K562 (cell line): ENCODE measurements around the gene PRPSAP1. TPM values are rescaled to one million over a fixed set of nuclear protein-coding genes. Genes with fewer than 3 reads are reported as not detected.

Source experiments
- ATAC-seq: fragments of 200-7000 bp; cut with Tn5 transposase; 3 replicates; pipeline ENCODE4 v1.9.1; 2020; ENCODE audit warnings: moderate library complexity
- BruUV-seq: library from RNA; stranded (reverse); fragments of 400-500 nt; replicated peaks from 2 replicates; lab custom pipeline; 2021; lab: Mats Ljungman, UMichigan
- CTCF ChIA-PET: fragments of 300-600 bp; formaldehyde crosslinking; extraction: SDS; loops from one replicate; lab custom pipeline; 2021; ENCODE audit warnings: low intra/inter-chr PET ratio; lab: Yijun Ruan, JAX
- POLR2A ChIA-PET: fragments of 300-600, 350-650 bp; sonication (Branson Sonifier 250); formaldehyde crosslinking; extraction: SDS; loops from one replicate; lab custom pipeline; 2021; ENCODE audit warnings: antibody characterized with exemption, inconsistent platforms; lab: Yijun Ruan, JAX
- DNase-seq, 4 experiments: peaks; one replicate each; pipeline versions ENCODE4 v3.0.0 to v3.0.0-alpha.2; 2011 to 2018; ENCODE audit warnings: low spot score in 3 of 4, mixed read lengths in 3 of 4; ENCODE audit errors: extremely low read depth in 1 of 4
- FAIRE-seq: peaks from 2 replicates; lab custom pipeline; 2011; peaks lifted over from hg19 to GRCh38; lab: Jason Lieb, UNC
- H2AFZ ChIP-seq: 2 replicates; pipeline ENCODE4 v1.6.0; 2011; ENCODE audit warnings: low read depth, low read length, control low read depth, inconsistent platforms
- H3K27ac ChIP-seq: fragments of 200-600 bp; 3 replicates; pipeline ENCODE4 v1.8.0; 2011; ENCODE audit warnings: low read depth, mild to moderate bottlenecking, control low read depth, inconsistent platforms, low read length, moderate library complexity, mixed read lengths; ENCODE audit errors: extremely low read depth
- H3K27me3 ChIP-seq, 2 experiments: fragments of 300-600 bp in 1 of 2; 2 replicates in 1 of 2; 3 replicates in 1 of 2; pipeline versions ENCODE4 v1.6.0 to v1.8.0; 2011; ENCODE audit warnings: inconsistent platforms in 2 of 2, low read length in 2 of 2, mild to moderate bottlenecking in 1 of 2, mixed read lengths in 1 of 2, moderate library complexity in 1 of 2; ENCODE audit not compliant: control insufficient read depth in 2 of 2, insufficient read depth in 2 of 2
- H3K36me3 ChIP-seq: fragments of 300-600 bp; 3 replicates; pipeline ENCODE4 v1.8.0; 2011; ENCODE audit warnings: mild to moderate bottlenecking, low read length, inconsistent platforms; ENCODE audit not compliant: control insufficient read depth, insufficient read depth
- H3K4me1 ChIP-seq, 2 experiments: fragments of 200-600 bp in 1 of 2; replicated peaks in 1 of 2; 2 replicates in 1 of 2; 3 replicates in 1 of 2; pipeline versions ENCODE4 v1.5.1 to v1.8.0; 2011; ENCODE audit warnings: inconsistent platforms in 2 of 2, low read length in 2 of 2, mild to moderate bottlenecking in 1 of 2, mixed read lengths in 1 of 2, moderate library complexity in 1 of 2; ENCODE audit not compliant: control insufficient read depth in 2 of 2, insufficient read depth in 2 of 2
- H3K4me2 ChIP-seq: 2 replicates; pipeline ENCODE4 v1.6.1; 2011; ENCODE audit warnings: low read length, control low read depth, inconsistent platforms, mixed read lengths; ENCODE audit not compliant: insufficient read depth
- H3K4me3 ChIP-seq: fragments of 200-600 bp; sonication (generic), shearing (Covaris generic); 2 replicates; pipeline ENCODE4 v1.5.1; 2016; ENCODE audit warnings: control low read depth, inconsistent platforms
- H3K79me2 ChIP-seq: fragments of 200-600 bp; 3 replicates; pipeline ENCODE4 v1.8.0; 2011; ENCODE audit warnings: low read length, inconsistent platforms; ENCODE audit not compliant: control insufficient read depth, insufficient read depth
- H3K9ac ChIP-seq, 2 experiments: 2 replicates each; pipeline versions ENCODE4 v1.6.0 to v1.6.1; 2011; ENCODE audit warnings: low read depth in 2 of 2, low read length in 2 of 2, control low read depth in 1 of 2, inconsistent platforms in 1 of 2, mild to moderate bottlenecking in 1 of 2, mixed read lengths in 1 of 2; ENCODE audit not compliant: insufficient read depth in 1 of 2
- H3K9me1 ChIP-seq: one replicate; pipeline ENCODE4 v1.6.0; 2011; ENCODE audit warnings: inconsistent platforms, mild to moderate bottlenecking, low read length, moderate library complexity; ENCODE audit not compliant: control insufficient read depth, insufficient read depth
- H3K9me3 ChIP-seq: replicated peaks from 2 replicates; pipeline ENCODE4 v1.5.1; 2011; ENCODE audit warnings: low read depth, low read length, inconsistent platforms; ENCODE audit not compliant: control insufficient read depth, insufficient read depth
- H4K20me1 ChIP-seq: replicated peaks from 2 replicates; pipeline ENCODE4 v1.6.1; 2011; ENCODE audit warnings: low read length, inconsistent platforms, mixed read lengths; ENCODE audit not compliant: control insufficient read depth, insufficient read depth
- CTBP1 ChIP-seq: fragments of 450-650 bp; IDR thresholded peaks from 2 replicates; pipeline ENCODE4 v1.6.1; 2016; ENCODE audit warnings: borderline replicate concordance
- FOXJ2 ChIP-seq: fragments of 200-800 bp; sonication (Bioruptor generic); IDR thresholded peaks from 2 replicates; pipeline ENCODE4 v1.6.1; 2016; ENCODE audit warnings: missing genetic modification characterization, missing compliant biosample characterization
- HDAC6 ChIP-seq: IDR thresholded peaks from 2 replicates; pipeline ENCODE4 v1.6.1; 2012; ENCODE audit warnings: low read depth, mild to moderate bottlenecking, control low read depth, inconsistent platforms, low read length, moderate library complexity
- NFE2 ChIP-seq: IDR thresholded peaks from 2 replicates; pipeline ENCODE4 v1.6.1; 2014; ENCODE audit warnings: antibody characterized with exemption, low read depth
- RFX5 ChIP-seq: IDR thresholded peaks from 2 replicates; pipeline ENCODE4 v1.6.1; 2011; ENCODE audit warnings: low read depth, mild to moderate bottlenecking, improper control_type of control experiment, low read length
- SETDB1 ChIP-seq: IDR thresholded peaks from one replicate; pipeline ENCODE4 v1.6.1; 2012; ENCODE audit warnings: low read length, control low read depth, inconsistent platforms
- WGBS: fragments of 100-300 bp; shearing (Covaris generic); methylation state at CpG from one replicate; pipeline ENCODE4 v1.1.6; 2016; ENCODE audit warnings: low coverage, mixed read lengths; ENCODE audit not compliant: insufficient coverage; ENCODE audit errors: missing lambda C conversion rate; 5-methylcytosine and 5-hydroxymethylcytosine counted together
- in situ Hi-C: fragments of 300-500 bp; cut with MboI; formaldehyde crosslinking; loops from 4 replicates; pipeline ENCODE4 v1.15.0; 2018; ENCODE audit warnings: inconsistent platforms, mixed read lengths
- intact Hi-C: fragments of 100-400 bp; cut with micrococcal nuclease; formaldehyde crosslinking; loops from 2 replicates; pipeline ENCODE4 v1.14.2; 2022
- polyA plus RNA-seq, 8 experiments: library from polyadenylated mRNA; depleted of rRNA in 4 of 8; stranded (reverse) in 5 of 8; unstranded in 3 of 8; fragments of >200 nt; fragmentation: Nextera tagmentation in 2 of 8; fragmentation: Illumina TruSeq in 1 of 8; extraction: Ambion mirVana in 2 of 8; extraction: Trizol in 1 of 8; gene quantifications; 2 replicates each; pipeline versions ENCODE4 v1.2.1 to v1.2.3, GENCODE V29; 2011 to 2014; ENCODE audit warnings: inconsistent platforms in 1 of 8, missing spikeins in 1 of 8
- total RNA-seq, 7 experiments: library from RNA; depleted of rRNA in 6 of 7; stranded (reverse); fragments of >200 nt in 6 of 7; fragmentation: Illumina TruSeq in 2 of 7; extraction: Trizol in 2 of 7; gene quantifications; 2 replicates each; pipeline versions ENCODE4 v1.2.1 to v1.2.3, GENCODE V29; 2011 to 2021; ENCODE audit warnings: low replicate concordance in 1 of 7
- TF ChIP-seq, protein P1 (sequence below): fragments of 450-650 bp; formaldehyde crosslinking; IDR thresholded peaks from 2 replicates; pipeline ENCODE4 v1.4.0; 2022; ENCODE audit warnings: mild to moderate bottlenecking, moderate library complexity
- TF ChIP-seq, protein P2 (sequence below): fragments of 250-450 bp; sonication (Bioruptor Pico); IDR thresholded peaks from 2 replicates; pipeline ENCODE4 v1.5.0; 2021; ENCODE audit warnings: mild to moderate bottlenecking, moderate library complexity

PRPSAP1 gene
- total and polyA plus RNA-seq, 9 of the 15 experiments (the other 6 are each of a cell fraction or from before 2014, with no cell fraction given) = 21.9 to 77.1 (median 40.8) TPM

DNA sequence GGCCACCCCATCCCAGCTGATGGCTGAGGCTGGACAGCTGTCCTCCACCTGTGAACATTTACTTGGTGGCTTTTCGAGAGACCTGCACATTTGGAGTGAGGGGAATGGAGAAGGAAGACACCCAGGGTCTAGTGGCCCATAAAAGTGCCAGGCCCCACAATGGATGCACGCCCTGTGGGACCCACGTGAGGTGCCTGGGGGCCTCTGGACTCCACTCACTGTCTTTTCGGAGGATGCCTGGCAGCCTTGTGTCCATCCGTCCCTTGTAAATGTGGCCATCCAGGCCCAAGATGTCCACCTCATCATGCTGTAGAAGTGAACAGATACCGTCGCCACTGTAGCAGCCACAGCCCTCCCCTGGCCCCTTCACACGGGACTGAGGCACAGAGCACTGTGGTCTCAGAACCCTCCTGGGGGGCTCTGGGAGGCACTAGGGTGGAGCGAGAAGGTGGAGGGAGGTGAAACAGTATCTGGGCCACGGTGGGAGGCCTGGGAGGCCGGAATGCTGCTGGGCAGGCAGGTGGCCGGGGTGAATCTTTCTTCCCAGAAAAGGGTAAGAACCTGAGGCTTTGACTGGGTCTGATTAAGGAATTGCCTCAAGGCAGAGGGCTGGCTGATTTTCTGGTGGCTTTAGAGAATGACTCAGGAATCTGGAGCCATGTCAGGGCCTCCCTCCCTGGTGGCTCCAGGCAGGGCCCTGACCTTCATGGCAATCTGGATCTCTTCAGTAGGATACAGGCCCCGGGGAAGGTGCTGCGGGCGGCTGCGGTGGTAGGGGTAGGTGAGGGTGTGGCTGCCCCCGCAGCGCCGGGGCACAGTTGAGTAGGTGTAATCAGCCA lies 77.0 kb downstream of the PRPSAP1 start (continued):
- TF ChIP-seq NFE2 (peak; percentile 73), SETDB1 (no peak)

DNA sequence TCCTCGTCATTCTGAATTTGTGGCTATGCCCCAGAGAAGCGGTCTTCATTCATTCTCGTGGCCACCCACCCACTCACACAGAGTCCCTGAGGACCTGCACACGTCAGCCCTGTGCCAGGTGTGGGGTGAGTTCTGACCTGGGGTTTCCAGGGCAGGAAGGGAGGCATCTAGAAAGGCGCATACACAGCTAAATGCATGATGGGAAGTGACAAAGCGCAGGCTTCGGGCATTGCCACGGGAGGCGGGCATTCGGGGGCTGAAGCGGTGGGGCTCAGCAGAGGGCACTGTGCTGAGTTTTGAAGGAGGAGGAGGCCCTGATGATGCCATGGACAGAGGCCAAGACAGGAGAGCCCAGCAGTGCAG lies 77.7 kb downstream of the PRPSAP1 start:
- no peak for ATAC-seq
- CTCF ChIA-PET = interaction anchor here (0.9 kb wide), 1 partner anchor 155 kb away, joined by 3 read pairs; no protein-coding TSS in a partner anchor
- no peaks in the 10 kb centered on the region for H3K9me1 ChIP-seq
- peaks cover 12 to 93% of the 10 kb centered on the region in 2 experiments; a peak in 4 of 5 replicates for H3K4me1 ChIP-seq
- intact Hi-C loops (loop anchor here (5.0 kb wide), 1 partner anchor 259 kb away; no protein-coding TSS in a partner anchor), in situ Hi-C loops (no loop called here)
- FAIRE-seq = no peak
- H3K4me3 ChIP-seq = no peak overlapping the region
- no peaks in the 10 kb centered on the region for H3K27me3 ChIP-seq
- POLR2A ChIA-PET = interaction anchor here (1.0 to 10.6 kb wide), 4 partner anchors 9 to 154 kb away, joined by 3 to 157 read pairs (median 8); no protein-coding TSS in a partner anchor
- peaks cover under 1% of the 10 kb centered on the region; the same call in 1 of the 3 replicates for H3K79me2 ChIP-seq
- 91% methylated on average over 11 of the region's 11 CpGs for WGBS
- H3K36me3 ChIP-seq = peaks cover 8% of the 10 kb centered on the region; the same call in 1 of the 3 replicates
- H3K9me3 ChIP-seq = no peaks in the 10 kb centered on the region
- no TSS peak for BruUV-seq
- no peak overlapping the region for H3K4me2 ChIP-seq
- H4K20me1 ChIP-seq = no peaks in the 10 kb centered on the region
- no peak overlapping the region for H2AFZ ChIP-seq
- no peak for DNase-seq
- TF ChIP-seq CTBP1 = no peak
- TF ChIP-seq HDAC6 = no peak
- TF ChIP-seq, protein P1, sequence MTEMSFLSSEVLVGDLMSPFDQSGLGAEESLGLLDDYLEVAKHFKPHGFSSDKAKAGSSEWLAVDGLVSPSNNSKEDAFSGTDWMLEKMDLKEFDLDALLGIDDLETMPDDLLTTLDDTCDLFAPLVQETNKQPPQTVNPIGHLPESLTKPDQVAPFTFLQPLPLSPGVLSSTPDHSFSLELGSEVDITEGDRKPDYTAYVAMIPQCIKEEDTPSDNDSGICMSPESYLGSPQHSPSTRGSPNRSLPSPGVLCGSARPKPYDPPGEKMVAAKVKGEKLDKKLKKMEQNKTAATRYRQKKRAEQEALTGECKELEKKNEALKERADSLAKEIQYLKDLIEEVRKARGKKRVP = no peak
- no peak for TF ChIP-seq RFX5
- TF ChIP-seq FOXJ2 (tag) = no peak
- TF ChIP-seq, protein P2, sequence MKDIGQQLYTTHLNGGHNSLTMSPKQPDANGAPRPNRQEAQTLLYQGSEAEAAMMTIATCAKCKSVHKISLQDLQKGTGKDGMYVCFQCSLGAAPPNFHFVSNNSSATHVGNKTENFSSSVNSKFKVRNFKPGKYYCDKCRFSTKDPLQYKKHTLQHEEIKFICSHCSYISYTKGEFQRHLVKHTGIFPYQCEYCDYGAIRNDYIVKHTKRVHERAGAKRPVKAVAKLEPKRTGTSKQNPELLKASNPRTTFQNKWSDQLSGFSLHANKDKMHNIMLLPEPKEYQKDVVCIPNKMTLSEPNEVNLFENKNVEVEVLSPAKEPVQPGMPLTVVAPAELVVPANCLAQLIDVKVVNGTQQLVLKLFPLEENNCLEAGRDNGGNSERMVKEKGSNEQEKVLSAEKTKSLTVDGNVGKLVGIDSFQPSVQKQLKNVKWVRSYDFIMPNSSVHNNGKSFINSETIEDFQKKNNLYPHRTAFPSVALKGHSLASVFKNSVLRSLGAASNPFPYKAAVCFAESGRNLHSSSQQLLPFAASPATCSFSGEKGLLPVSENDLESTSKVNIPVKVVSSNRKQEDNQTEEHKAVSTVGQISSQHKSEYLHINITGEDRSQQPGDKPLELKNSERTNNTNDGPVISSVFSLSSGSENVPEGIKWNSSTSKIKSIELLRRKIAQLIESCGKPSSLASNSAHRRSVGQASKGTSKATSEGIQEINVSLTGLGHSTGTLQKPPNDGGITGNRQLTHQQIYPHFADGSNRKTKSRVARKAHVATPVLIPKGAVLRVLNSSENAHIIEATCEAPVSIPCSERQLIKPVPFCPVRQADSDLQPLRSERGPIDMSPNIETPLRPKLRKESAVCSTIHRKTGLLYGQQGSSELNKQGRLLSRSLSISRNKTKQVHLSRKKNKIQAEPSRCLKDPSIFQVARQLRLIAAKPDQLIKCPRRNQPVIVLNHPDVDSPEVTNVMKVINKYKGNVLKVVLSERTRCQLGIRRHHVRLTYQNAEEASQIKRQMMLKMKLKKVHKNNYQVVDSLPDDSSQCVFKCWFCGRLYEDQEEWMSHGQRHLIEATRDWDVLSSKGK (CRISPR knock-in tag) = no peak
- no peak overlapping the region for H3K27ac ChIP-seq
- H3K9ac ChIP-seq = peak overlapping the region in 1 of 2 experiments; percentile 85; a peak in 2 of 4 replicates
